ENCODE data around the gene WFIKKN2. TPM values are rescaled to one million over a fixed set of nuclear protein-coding genes. Genes with fewer than 3 reads are reported as not detected.

The WFIKKN2 gene
- total RNA-seq, 4 donors from 2014 or later = 0.73 to 6.0 TPM; not detected in 2

- no peak for TF ChIP-seq POLR2A (IDR thresholded peaks at IDR 0.05)
- no peak for TF ChIP-seq CTCF (IDR thresholded peaks at IDR 0.05)
- no peak for DNase-seq
- no peaks in the 10 kb centered on the region for H3K27me3 ChIP-seq
- intact Hi-C loops (cut with DNase I; ENCODE audit: low total_unique reads) = no loop called here
- H3K4me1 ChIP-seq = no peaks in the 10 kb centered on the region
- no peak overlapping the region for H3K4me3 ChIP-seq
- H3K9me3 ChIP-seq = no peaks in the 10 kb centered on the region
- no peak overlapping the region for H3K27ac ChIP-seq
- no peaks in the 10 kb centered on the region for H3K36me3 ChIP-seq
Measured at GRCh38 chr17:50887705-50888245, 52.4 kb downstream of the WFIKKN2 start.

- no peak overlapping the region for H3K27ac ChIP-seq
- no peaks in the 10 kb centered on the region for H3K27me3 ChIP-seq
- no peaks in the 10 kb centered on the region for H3K36me3 ChIP-seq
- no peaks in the 10 kb centered on the region for H3K4me1 ChIP-seq
- intact Hi-C loops (cut with DNase I; ENCODE audit: low total_unique reads) = no loop called here
- TF ChIP-seq CTCF (IDR thresholded peaks at IDR 0.05) (no peak), POLR2A (IDR thresholded peaks at IDR 0.05) (no peak)
- H3K4me3 ChIP-seq = no peak overlapping the region
- H3K9me3 ChIP-seq = no peaks in the 10 kb centered on the region
- DNase-seq = no peak
Measured at GRCh38 chr17:50889528-50890118, 54.2 kb downstream of the WFIKKN2 start.

GRCh38 chr17:50890675-50891516 is 55.5 kb downstream of the WFIKKN2 start:
- Histone ChIP-seq H3K4me3 (no peak overlapping the region), H3K27ac (no peak overlapping the region), H3K9me3 (no peaks in the 10 kb centered on the region), H3K27me3 (no peaks in the 10 kb centered on the region), H3K4me1 (no peaks in the 10 kb centered on the region), H3K36me3 (no peaks in the 10 kb centered on the region)
- no peak for DNase-seq
- intact Hi-C loops (cut with DNase I; ENCODE audit: low total_unique reads) = no loop called here
- TF ChIP-seq CTCF (IDR thresholded peaks at IDR 0.05) (no peak), POLR2A (IDR thresholded peaks at IDR 0.05) (no peak)

GRCh38 chr17:50891577-50891989 is 56.2 kb downstream of the WFIKKN2 start:
- no peak for TF ChIP-seq CTCF (IDR thresholded peaks at IDR 0.05)
- no peak for TF ChIP-seq POLR2A (IDR thresholded peaks at IDR 0.05)
- Histone ChIP-seq H3K36me3 (no peaks in the 10 kb centered on the region), H3K9me3 (no peaks in the 10 kb centered on the region), H3K4me3 (no peak overlapping the region), H3K27ac (no peak overlapping the region), H3K27me3 (no peaks in the 10 kb centered on the region), H3K4me1 (no peaks in the 10 kb centered on the region)
- DNase-seq = no peak
- intact Hi-C loops (cut with DNase I; ENCODE audit: low total_unique reads) = no loop called here

Small RNAs within 50 kb of the gene (small RNA-seq; reads per million reads assigned to genes)
- gene AC005921.1 = not detected

Other genes with a start within 250 kb of the WFIKKN2 start
- gene ABCC3, start 200.7 kb upstream of the WFIKKN2 start, total RNA-seq = 1 to 10 TPM; 1.2 to 4.5 (median 2.6) TPM
- 10 to 100 TPM; 15.0 to 58.0 (median 31.3) TPM for gene ANKRD40, start 127.7 kb upstream of the WFIKKN2 start, total RNA-seq
- gene LUC7L3, start 116.0 kb upstream of the WFIKKN2 start, total RNA-seq = 100 to 1,000 TPM in 3 of 4 donors, 10 to 100 TPM in 1; 98.1 to 221 (median 163) TPM
- gene ANKRD40CL, start 68.1 kb upstream of the WFIKKN2 start, total RNA-seq = not detected
- gene TOB1, start 30.8 kb downstream of the WFIKKN2 start, total RNA-seq = 10 to 100 TPM; 16.5 to 64.3 (median 27.5) TPM

Measured in uterus (tissue), 4 donors.